ENCODE measurements around the gene DBP.

Gene DBP

GRCh38 chr19:48627201-48627864 is 9.8 kb downstream of the DBP start:
- no peak for DNase-seq

- DNase-seq = no peak
These were observed 11.3 kb downstream of the DBP start for GRCh38 chr19:48625891-48626327.

- DNase-seq = peak; percentile 29
These were observed 12.1 kb downstream of the DBP start for GRCh38 chr19:48624791-48625723.

- DNase-seq = peak; percentile 97
These were observed 13.0 kb downstream of the DBP start for GRCh38 chr19:48624067-48624594.

- peak; percentile 45 for DNase-seq
These were observed 13.6 kb downstream of the DBP start for GRCh38 chr19:48623556-48624066.

- DNase-seq = no peak
These were observed 17.2 kb downstream of the DBP start for GRCh38 chr19:48619692-48620585.

GRCh38 chr19:48618916-48619691 is 18.1 kb downstream of the DBP start, which contains the start of the genes RPL18 and SPHK2:
RPL18 (minus strand) TSS chr19:48619178; CDS start chr19:48619143, 35 bp downstream.
SPHK2 (plus strand) TSS chr19:48619506; CDS start chr19:48620515, 1,009 bp downstream.
- DNase-seq = peak; percentile 97

- DNase-seq = no peak
These were observed 18.8 kb downstream of the DBP start for GRCh38 chr19:48618278-48618915.

GRCh38 chr19:48617146-48617937 is 19.8 kb downstream of the DBP start:
- DNase-seq = no peak

- DNase-seq = no peak
These were observed 20.6 kb downstream of the DBP start for GRCh38 chr19:48616491-48617056.

- no peak for DNase-seq
These were observed 21.1 kb downstream of the DBP start for GRCh38 chr19:48616041-48616436.

GRCh38 chr19:48615231-48616040 is 21.7 kb downstream of the DBP start:
- DNase-seq = no peak

GRCh38 chr19:48614436-48615230 is 22.5 kb downstream of the DBP start, which contains the start of gene FAM83E:
FAM83E (minus strand) TSS chr19:48615076; CDS start chr19:48613372, 1,704 bp downstream.
- DNase-seq = peak; percentile 35

- no peak for DNase-seq
These were observed 23.2 kb downstream of the DBP start for GRCh38 chr19:48613852-48614435.

GRCh38 chr19:48613024-48613851 is 23.9 kb downstream of the DBP start:
- no peak for DNase-seq

GRCh38 chr19:48611872-48612271 is 25.3 kb downstream of the DBP start:
- no peak for DNase-seq

All from NCI-H2171 (cell line).